DND-41 (cell line): ENCODE measurements around the gene KIF1A.

Experiments
- ATAC-seq: fragments of 200-7000 bp; cut with Tn5 transposase; 3 replicates; pipeline ENCODE4 v1.9.1; 2021; ENCODE audit warnings: low read depth; ENCODE audit not compliant: insufficient read depth
- DNase-seq: peaks from one replicate; pipeline ENCODE4 v3.0.0-alpha.2; 2020
- H2AFZ ChIP-seq: 2 replicates; pipeline ENCODE4 v1.6.0; 2012; ENCODE audit warnings: low read depth, low read length
- H3K27ac ChIP-seq: 2 replicates; pipeline ENCODE4 v1.5.1; 2012; ENCODE audit warnings: low read length, inconsistent platforms
- H3K27me3 ChIP-seq: fragments of 200-600 bp; sonication (generic); 2 replicates; pipeline ENCODE4 v1.6.0; 2012; ENCODE audit warnings: low read length, mild to moderate bottlenecking, inconsistent platforms; ENCODE audit not compliant: insufficient read depth, poor library complexity
- H3K36me3 ChIP-seq: 2 replicates; pipeline ENCODE4 v1.5.1; 2012; ENCODE audit warnings: low read length, inconsistent platforms; ENCODE audit not compliant: insufficient read depth
- H3K4me1 ChIP-seq: 2 replicates; pipeline ENCODE4 v1.5.1; 2012; ENCODE audit warnings: mild to moderate bottlenecking, low read length; ENCODE audit not compliant: insufficient read depth
- H3K4me2 ChIP-seq: 2 replicates; pipeline ENCODE4 v1.6.0; 2012; ENCODE audit warnings: mild to moderate bottlenecking, moderate library complexity, low read length, inconsistent platforms; ENCODE audit not compliant: insufficient read depth
- H3K4me3 ChIP-seq, 2 experiments: fragments of 200-600 bp in 1 of 2; shearing (Covaris generic) in 1 of 2; 2 replicates each; pipeline ENCODE4 v1.5.1; 2012 to 2016; ENCODE audit warnings: inconsistent platforms in 2 of 2, low read length in 2 of 2, mild to moderate bottlenecking in 2 of 2, low read depth in 1 of 2, moderate library complexity in 1 of 2
- H3K79me2 ChIP-seq: 2 replicates; pipeline ENCODE4 v1.6.0; 2012; ENCODE audit warnings: low read length, inconsistent platforms; ENCODE audit not compliant: insufficient read depth
- H3K9ac ChIP-seq: 2 replicates; pipeline ENCODE4 v1.6.0; 2012; ENCODE audit warnings: low read depth, mild to moderate bottlenecking, inconsistent platforms, low read length, moderate library complexity
- H3K9me3 ChIP-seq: 2 replicates; pipeline ENCODE4 v1.5.1; 2012; ENCODE audit warnings: low read length, moderate library complexity, mild to moderate bottlenecking, inconsistent platforms; ENCODE audit not compliant: insufficient read depth, severe bottlenecking
- H4K20me1 ChIP-seq: 2 replicates; pipeline ENCODE4 v1.6.0; 2012; ENCODE audit warnings: low read length; ENCODE audit not compliant: insufficient read depth
- EZH2 ChIP-seq: IDR thresholded peaks from 3 replicates; pipeline ENCODE4 v1.6.1; 2012; ENCODE audit warnings: borderline replicate concordance, low read depth, mild to moderate bottlenecking, moderate library complexity, low read length, inconsistent platforms; ENCODE audit not compliant: severe bottlenecking
- TF ChIP-seq, protein P1 (sequence below): IDR thresholded peaks from 2 replicates; pipeline ENCODE4 v1.5.1; 2012; ENCODE audit warnings: borderline replicate concordance, low read length, moderate library complexity, mild to moderate bottlenecking; ENCODE audit not compliant: poor library complexity, severe bottlenecking; ENCODE audit errors: extremely low read depth

KIF1A gene

DNA sequence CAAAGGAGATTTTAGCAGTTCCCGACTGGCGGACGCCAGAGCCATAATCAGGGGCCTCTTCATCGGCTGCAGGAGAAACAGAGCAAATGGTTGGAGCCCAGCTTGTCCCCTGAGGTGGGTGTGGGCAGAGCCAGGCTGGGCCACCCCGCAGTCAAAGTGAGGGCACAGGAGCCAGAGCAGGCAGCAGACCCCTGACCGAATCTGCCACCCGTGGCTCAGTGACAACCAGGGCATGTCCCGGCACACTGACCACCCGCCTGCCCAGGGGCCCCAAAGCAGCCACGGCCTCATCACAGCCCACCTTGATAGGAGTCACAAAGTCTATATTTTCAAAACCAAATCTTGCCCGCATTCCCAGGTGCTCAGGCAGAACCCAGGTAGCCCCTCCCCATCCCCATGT, 72.8 kb downstream of the KIF1A start:
- TF ChIP-seq, protein P1, sequence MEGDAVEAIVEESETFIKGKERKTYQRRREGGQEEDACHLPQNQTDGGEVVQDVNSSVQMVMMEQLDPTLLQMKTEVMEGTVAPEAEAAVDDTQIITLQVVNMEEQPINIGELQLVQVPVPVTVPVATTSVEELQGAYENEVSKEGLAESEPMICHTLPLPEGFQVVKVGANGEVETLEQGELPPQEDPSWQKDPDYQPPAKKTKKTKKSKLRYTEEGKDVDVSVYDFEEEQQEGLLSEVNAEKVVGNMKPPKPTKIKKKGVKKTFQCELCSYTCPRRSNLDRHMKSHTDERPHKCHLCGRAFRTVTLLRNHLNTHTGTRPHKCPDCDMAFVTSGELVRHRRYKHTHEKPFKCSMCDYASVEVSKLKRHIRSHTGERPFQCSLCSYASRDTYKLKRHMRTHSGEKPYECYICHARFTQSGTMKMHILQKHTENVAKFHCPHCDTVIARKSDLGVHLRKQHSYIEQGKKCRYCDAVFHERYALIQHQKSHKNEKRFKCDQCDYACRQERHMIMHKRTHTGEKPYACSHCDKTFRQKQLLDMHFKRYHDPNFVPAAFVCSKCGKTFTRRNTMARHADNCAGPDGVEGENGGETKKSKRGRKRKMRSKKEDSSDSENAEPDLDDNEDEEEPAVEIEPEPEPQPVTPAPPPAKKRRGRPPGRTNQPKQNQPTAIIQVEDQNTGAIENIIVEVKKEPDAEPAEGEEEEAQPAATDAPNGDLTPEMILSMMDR: no peak
- no peak for TF ChIP-seq EZH2
- ATAC-seq: no peak
- no peaks in the 10 kb centered on the region for H3K4me1 ChIP-seq
- no peaks in the 10 kb centered on the region for H3K36me3 ChIP-seq
- H2AFZ ChIP-seq: no peak overlapping the region
- no peak overlapping the region for H3K4me3 ChIP-seq
- H4K20me1 ChIP-seq: peaks cover 9% of the 10 kb centered on the region; the same call in 1 of the 2 replicates
- no peaks in the 10 kb centered on the region for H3K27me3 ChIP-seq
- no peak overlapping the region for H3K9ac ChIP-seq
- no peak overlapping the region for H3K27ac ChIP-seq
- H3K9me3 ChIP-seq: no peaks in the 10 kb centered on the region
- no peaks in the 10 kb centered on the region for H3K79me2 ChIP-seq
- no peak overlapping the region for H3K4me2 ChIP-seq
- DNase-seq: no peak

DNA sequence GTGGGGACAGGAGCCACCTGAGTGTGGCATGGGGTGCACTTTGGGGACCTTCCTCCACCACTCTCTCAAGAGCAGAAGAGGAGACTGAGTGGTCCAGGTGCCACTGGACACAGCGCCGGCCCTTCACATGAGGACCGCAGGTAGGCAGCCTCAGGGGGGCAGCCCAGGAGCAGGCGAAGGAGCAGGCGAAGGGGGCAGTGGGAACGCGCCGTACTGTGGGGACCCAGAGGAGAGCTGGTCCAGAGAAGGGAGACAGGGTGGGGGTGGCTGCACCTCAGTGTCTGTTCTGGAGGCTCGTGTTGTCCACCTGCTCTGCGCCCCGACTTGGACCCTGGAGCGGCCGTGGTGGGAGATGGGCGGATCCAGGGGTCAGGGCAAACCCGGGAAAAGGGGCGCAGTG, 73.3 kb downstream of the KIF1A start:
- TF ChIP-seq, protein P1: no peak
- TF ChIP-seq EZH2: no peak
- Histone ChIP-seq H2AFZ (no peak overlapping the region), H3K4me3 (no peak overlapping the region), H3K79me2 (no peaks in the 10 kb centered on the region), H4K20me1 (peaks cover 14% of the 10 kb centered on the region), H3K9me3 (no peaks in the 10 kb centered on the region), H3K36me3 (no peaks in the 10 kb centered on the region), H3K4me1 (no peaks in the 10 kb centered on the region), H3K27ac (no peak overlapping the region), H3K4me2 (no peak overlapping the region), H3K9ac (no peak overlapping the region), H3K27me3 (peaks cover 5% of the 10 kb centered on the region)
- ATAC-seq: no peak
- DNase-seq: no peak

DNA sequence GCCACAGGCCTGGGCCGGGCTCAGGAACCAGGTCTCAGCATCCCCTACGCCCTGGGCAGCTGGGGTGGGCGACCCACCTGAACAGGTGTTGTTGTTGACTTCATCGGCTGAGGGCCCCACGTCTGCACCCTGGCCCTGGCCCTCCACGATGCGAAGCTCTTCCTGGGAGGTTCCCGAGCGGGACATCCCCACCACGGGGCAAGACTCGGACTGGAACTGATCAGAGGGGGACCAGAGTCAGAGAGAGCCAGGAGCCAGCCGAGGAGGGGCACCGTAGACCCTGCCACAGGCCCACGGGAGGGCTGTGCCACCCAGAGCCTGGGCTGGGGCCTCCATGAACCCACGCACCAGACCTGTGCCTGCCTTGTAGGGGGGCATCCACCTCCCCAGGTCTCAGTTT, 74.1 kb downstream of the KIF1A start:
- peaks cover 15% of the 10 kb centered on the region for H4K20me1 ChIP-seq
- H3K9ac ChIP-seq: no peak overlapping the region
- H3K9me3 ChIP-seq: no peaks in the 10 kb centered on the region
- no peak overlapping the region for H2AFZ ChIP-seq
- no peak overlapping the region for H3K4me3 ChIP-seq
- H3K4me1 ChIP-seq: no peaks in the 10 kb centered on the region
- H3K79me2 ChIP-seq: no peaks in the 10 kb centered on the region
- no peak for DNase-seq
- no peaks in the 10 kb centered on the region for H3K36me3 ChIP-seq
- TF ChIP-seq, protein P1: no peak
- TF ChIP-seq EZH2: no peak
- peaks cover 11% of the 10 kb centered on the region for H3K27me3 ChIP-seq
- no peak overlapping the region for H3K4me2 ChIP-seq
- H3K27ac ChIP-seq: no peak overlapping the region
- no peak for ATAC-seq

DNA sequence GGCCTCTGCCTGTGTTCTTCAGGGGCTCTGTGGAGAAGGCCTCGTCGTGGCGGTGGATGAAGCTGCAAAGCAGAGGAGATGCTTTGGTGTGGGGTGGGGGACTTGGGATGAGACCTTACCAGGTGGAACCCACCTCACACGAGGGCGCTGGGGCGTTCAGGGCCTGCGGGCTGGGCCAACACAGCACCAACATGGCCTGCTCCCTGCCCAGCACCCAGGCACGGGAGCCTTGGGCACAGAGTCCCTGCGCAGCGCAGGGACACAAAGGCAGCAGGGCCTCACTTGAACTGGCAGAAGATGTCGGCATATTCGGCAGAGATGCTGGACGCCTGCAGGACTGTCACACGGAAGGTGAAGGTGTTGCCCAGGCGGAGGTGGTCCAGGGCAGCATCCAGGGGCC, 74.6 kb downstream of the KIF1A start:
- Histone ChIP-seq H3K4me1 (no peaks in the 10 kb centered on the region), H3K9me3 (no peaks in the 10 kb centered on the region), H3K4me3 (no peak overlapping the region), H4K20me1 (peaks cover 15% of the 10 kb centered on the region), H3K27me3 (peaks cover 11% of the 10 kb centered on the region), H3K36me3 (no peaks in the 10 kb centered on the region), H3K79me2 (no peaks in the 10 kb centered on the region), H3K9ac (no peak overlapping the region), H3K4me2 (no peak overlapping the region), H2AFZ (no peak overlapping the region), H3K27ac (no peak overlapping the region)
- ATAC-seq: no peak
- no peak for DNase-seq
- TF ChIP-seq, protein P1: no peak
- TF ChIP-seq EZH2: no peak
